ENCODE measurements around the gene FOXP1.

Gene FOXP1

DNA sequence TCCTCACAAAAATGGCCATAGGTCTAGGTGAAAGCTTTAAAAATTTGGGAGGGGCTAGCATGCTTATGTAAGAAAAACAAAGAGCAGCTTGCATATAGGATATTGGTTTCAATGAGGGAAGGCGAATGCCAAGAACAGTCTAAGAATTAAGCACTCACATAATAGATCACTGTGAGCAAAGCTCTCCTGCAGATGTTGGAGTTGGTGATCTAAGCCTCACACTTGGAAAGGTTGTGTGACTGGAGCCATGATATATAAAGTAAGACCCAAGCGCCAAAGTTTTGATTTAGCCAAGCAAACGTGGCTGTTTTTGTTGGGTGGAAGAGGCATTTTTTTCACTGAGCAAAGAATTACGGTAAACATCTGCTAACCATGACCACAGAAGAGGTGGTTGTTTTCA lies 237.5 kb downstream of the FOXP1 start:
- Histone ChIP-seq H3K27me3 (ENCODE audit: control insufficient read depth in 5 of 5, insufficient read depth in 4 of 5, low read length in 5 of 5) (no peaks in the 10 kb centered on the region), H3K4me3 (ENCODE audit: low read depth in 1 of 5, low read length in 5 of 5) (no peak overlapping the region), H3K27ac (ENCODE audit: low read depth, low read length) (no peak overlapping the region), H3K36me3 (ENCODE audit: control insufficient read depth in 5 of 5, insufficient read depth in 5 of 5, low read length in 5 of 5) (no peaks in the 10 kb centered on the region), H3K4me1 (ENCODE audit: control insufficient read depth in 5 of 5, insufficient read depth in 5 of 5, low read length in 5 of 5) (no peaks in the 10 kb centered on the region), H3K9ac (ENCODE audit: low read length in 5 of 5) (no peak overlapping the region), H3K9me3 (ENCODE audit: control insufficient read depth in 5 of 5, low read length in 5 of 5) (peaks cover 0 to 3% (median 0%) of the 10 kb centered on the region in 5 donors)

DNA sequence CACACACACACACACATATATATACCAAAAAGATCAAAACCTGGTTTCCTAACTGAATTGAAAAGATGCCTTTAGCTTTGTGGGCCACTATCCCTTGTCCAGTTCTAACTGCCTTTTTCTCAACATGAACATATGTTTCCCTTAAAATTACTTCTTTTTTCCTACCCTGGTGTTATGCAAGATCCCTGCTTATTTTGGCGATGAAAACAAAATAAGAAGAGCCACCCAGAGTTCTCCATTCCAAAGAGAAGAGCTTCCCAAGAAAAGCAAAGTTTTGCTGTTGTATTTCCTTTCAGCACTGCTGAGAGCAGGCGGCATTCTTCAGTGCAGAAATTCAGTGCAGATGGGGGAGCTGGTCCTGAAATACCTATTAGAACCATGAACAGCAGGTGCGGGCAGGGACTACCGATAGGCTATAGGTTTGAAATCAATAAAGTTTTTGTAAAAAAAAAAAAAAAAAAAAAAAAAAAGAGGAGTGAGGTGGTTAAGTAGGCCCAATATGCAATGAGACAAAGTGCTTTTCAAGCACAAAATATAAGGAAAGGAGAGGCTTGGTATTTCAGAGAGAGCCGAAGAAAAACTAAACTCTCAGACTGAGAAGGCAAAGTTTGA lies 238.0 kb downstream of the FOXP1 start:
- Histone ChIP-seq H3K36me3 (ENCODE audit: control insufficient read depth in 5 of 5, insufficient read depth in 5 of 5, low read length in 5 of 5) (no peaks in the 10 kb centered on the region), H3K4me3 (ENCODE audit: low read depth in 1 of 5, low read length in 5 of 5) (no peak overlapping the region), H3K9ac (ENCODE audit: low read length in 5 of 5) (no peak overlapping the region), H3K27ac (ENCODE audit: low read depth, low read length) (no peak overlapping the region), H3K27me3 (ENCODE audit: control insufficient read depth in 5 of 5, insufficient read depth in 4 of 5, low read length in 5 of 5) (no peaks in the 10 kb centered on the region), H3K9me3 (ENCODE audit: control insufficient read depth in 5 of 5, low read length in 5 of 5) (peaks cover 0 to 6% (median 0%) of the 10 kb centered on the region in 5 donors), H3K4me1 (ENCODE audit: control insufficient read depth in 5 of 5, insufficient read depth in 5 of 5, low read length in 5 of 5) (no peaks in the 10 kb centered on the region)

DNA sequence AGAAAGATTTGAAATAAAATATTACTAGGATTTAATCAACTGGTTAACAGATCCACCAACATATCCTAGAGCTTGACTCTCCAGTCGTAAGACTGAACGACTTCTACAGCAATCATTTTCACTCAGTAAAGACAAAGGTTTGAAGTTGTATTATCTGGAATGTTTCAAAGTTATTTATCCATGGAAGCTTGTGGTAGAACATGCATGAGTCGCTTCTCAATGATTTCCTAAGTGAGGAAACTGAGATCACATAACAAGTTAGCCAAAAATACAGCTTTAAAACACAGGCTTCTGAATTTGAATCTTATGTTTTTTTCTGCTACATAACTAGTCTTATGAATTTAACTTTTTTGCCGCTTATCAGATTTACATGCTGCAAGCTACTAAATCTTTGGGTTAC lies 241.8 kb downstream of the FOXP1 start:
- no peak overlapping the region for H3K27ac ChIP-seq (ENCODE audit: low read depth, low read length)
- H3K4me1 ChIP-seq (ENCODE audit: control insufficient read depth in 5 of 5, insufficient read depth in 5 of 5, low read length in 5 of 5): no peaks in the 10 kb centered on the region
- H3K27me3 ChIP-seq (ENCODE audit: control insufficient read depth in 5 of 5, insufficient read depth in 4 of 5, low read length in 5 of 5): no peaks in the 10 kb centered on the region
- no peak overlapping the region for H3K9ac ChIP-seq (ENCODE audit: low read length in 5 of 5)
- H3K4me3 ChIP-seq (ENCODE audit: low read depth in 1 of 5, low read length in 5 of 5): no peak overlapping the region
- H3K9me3 ChIP-seq (ENCODE audit: control insufficient read depth in 5 of 5, low read length in 5 of 5): peaks cover 0 to 6% (median 0%) of the 10 kb centered on the region in 5 donors
- no peaks in the 10 kb centered on the region for H3K36me3 ChIP-seq (ENCODE audit: control insufficient read depth in 5 of 5, insufficient read depth in 5 of 5, low read length in 5 of 5)

DNA sequence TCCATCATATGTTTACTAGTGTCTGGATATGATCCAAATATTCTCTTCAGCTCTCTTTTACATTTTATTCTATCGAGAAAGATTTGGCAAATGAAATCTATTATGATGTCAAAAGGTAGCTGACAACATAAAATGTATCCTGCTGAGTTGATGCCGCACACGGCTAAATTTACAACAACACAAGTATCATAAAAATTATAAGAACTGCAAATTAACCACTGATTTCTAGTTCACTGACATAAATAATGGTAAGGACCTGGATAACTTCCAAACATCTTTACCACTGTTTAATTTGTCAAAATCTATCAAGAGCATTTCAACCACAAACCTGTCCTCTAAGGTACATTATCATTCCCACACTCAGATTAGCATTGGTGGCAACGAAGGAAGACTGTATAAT lies 244.5 kb downstream of the FOXP1 start:
- Histone ChIP-seq H3K4me1 (ENCODE audit: control insufficient read depth in 5 of 5, insufficient read depth in 5 of 5, low read length in 5 of 5) (no peaks in the 10 kb centered on the region), H3K9ac (ENCODE audit: low read length in 5 of 5) (no peak overlapping the region), H3K36me3 (ENCODE audit: control insufficient read depth in 5 of 5, insufficient read depth in 5 of 5, low read length in 5 of 5) (no peaks in the 10 kb centered on the region), H3K27me3 (ENCODE audit: control insufficient read depth in 5 of 5, insufficient read depth in 4 of 5, low read length in 5 of 5) (no peaks in the 10 kb centered on the region), H3K4me3 (ENCODE audit: low read depth in 1 of 5, low read length in 5 of 5) (no peak overlapping the region), H3K27ac (ENCODE audit: low read depth, low read length) (no peak overlapping the region), H3K9me3 (ENCODE audit: control insufficient read depth in 5 of 5, low read length in 5 of 5) (peaks cover 0 to 6% (median 0%) of the 10 kb centered on the region in 5 donors)

DNA sequence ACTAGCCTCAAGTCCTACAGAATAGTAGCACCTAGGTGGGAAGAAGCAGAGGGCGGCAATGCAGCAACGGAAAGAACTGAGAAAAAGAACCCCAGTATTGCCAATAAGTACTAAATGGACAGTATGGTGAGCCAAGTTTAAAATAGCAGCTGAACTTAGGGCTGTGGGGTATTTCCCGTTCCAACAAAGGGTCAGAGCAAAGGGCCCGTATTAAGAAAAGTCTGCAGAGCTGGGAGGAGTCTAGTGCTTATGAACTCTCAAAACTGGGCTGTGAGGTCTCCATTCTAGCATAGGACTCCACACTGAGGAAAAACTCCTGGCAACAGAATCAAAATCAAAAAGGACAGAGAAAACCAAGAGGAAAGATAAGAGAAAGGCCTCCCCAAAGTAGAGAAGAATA lies 250.7 kb downstream of the FOXP1 start:
- no peak overlapping the region for H3K27ac ChIP-seq (ENCODE audit: low read depth, low read length)
- no peaks in the 10 kb centered on the region for H3K9me3 ChIP-seq (ENCODE audit: control insufficient read depth in 5 of 5, low read length in 5 of 5)
- H3K4me3 ChIP-seq (ENCODE audit: low read depth in 1 of 5, low read length in 5 of 5): no peak overlapping the region
- no peaks in the 10 kb centered on the region for H3K27me3 ChIP-seq (ENCODE audit: control insufficient read depth in 5 of 5, insufficient read depth in 4 of 5, low read length in 5 of 5)
- no peak overlapping the region for H3K9ac ChIP-seq (ENCODE audit: low read length in 5 of 5)
- peaks cover 0 to 3% (median 0%) of the 10 kb centered on the region in 5 donors for H3K4me1 ChIP-seq (ENCODE audit: control insufficient read depth in 5 of 5, insufficient read depth in 5 of 5, low read length in 5 of 5)
- H3K36me3 ChIP-seq (ENCODE audit: control insufficient read depth in 5 of 5, insufficient read depth in 5 of 5, low read length in 5 of 5): no peaks in the 10 kb centered on the region

DNA sequence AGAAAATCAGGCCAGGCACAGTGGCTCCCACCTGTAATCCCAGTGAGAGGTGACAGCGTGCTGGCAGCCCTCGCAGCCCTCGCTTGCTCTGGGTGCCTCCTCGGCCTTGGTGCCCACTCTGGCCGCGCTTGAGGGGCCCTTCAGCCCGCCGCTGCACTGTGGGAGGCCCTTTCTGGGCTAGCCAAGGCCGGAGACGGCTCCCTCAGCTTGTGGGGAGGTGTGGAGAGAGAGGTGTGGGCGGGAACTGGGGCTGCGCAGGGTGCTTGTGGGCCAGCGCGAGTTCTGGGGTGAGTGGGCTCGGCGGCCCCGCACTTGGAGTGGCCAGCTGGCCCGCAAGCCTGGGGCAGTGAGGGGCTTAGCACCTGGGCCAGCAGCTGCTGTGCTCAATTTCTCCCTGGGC lies 252.6 kb downstream of the FOXP1 start:
- no peaks in the 10 kb centered on the region for H3K36me3 ChIP-seq (ENCODE audit: control insufficient read depth in 5 of 5, insufficient read depth in 5 of 5, low read length in 5 of 5)

DNA sequence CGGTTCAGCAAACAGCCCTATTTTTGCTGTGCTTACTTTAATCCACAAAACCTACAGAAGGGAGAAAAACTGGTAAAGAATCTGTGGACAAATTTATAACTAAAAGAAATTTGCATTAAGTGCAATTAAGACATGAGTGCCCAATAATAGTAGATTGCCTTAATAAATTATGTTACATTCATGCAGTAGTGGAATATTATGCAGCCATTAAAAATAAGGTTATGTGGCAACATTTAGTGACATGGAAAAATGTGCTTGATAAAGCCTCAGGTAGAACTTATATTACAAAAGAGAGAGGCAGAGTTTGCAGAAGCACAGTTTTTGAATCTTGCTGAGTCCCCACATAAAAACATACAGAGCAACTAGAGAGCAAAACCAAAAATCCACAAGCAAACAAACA lies 253.0 kb downstream of the FOXP1 start:
- no peaks in the 10 kb centered on the region for H3K36me3 ChIP-seq (ENCODE audit: control insufficient read depth in 5 of 5, insufficient read depth in 5 of 5, low read length in 5 of 5)
- H3K4me3 ChIP-seq (ENCODE audit: low read depth in 1 of 5, low read length in 5 of 5): no peak overlapping the region
- no peak overlapping the region for H3K27ac ChIP-seq (ENCODE audit: low read depth, low read length)
- no peak overlapping the region for H3K9ac ChIP-seq (ENCODE audit: low read length in 5 of 5)
- no peaks in the 10 kb centered on the region for H3K27me3 ChIP-seq (ENCODE audit: control insufficient read depth in 5 of 5, insufficient read depth in 4 of 5, low read length in 5 of 5)
- peaks cover 0 to 3% (median 0%) of the 10 kb centered on the region in 5 donors for H3K4me1 ChIP-seq (ENCODE audit: control insufficient read depth in 5 of 5, insufficient read depth in 5 of 5, low read length in 5 of 5)
- no peaks in the 10 kb centered on the region for H3K9me3 ChIP-seq (ENCODE audit: control insufficient read depth in 5 of 5, low read length in 5 of 5)

More for the DNA sequence above, 252.6 kb downstream of the FOXP1 start:
- Histone ChIP-seq H3K9me3 (ENCODE audit: control insufficient read depth in 5 of 5, low read length in 5 of 5) (no peaks in the 10 kb centered on the region), H3K9ac (ENCODE audit: low read length in 5 of 5) (no peak overlapping the region), H3K27me3 (ENCODE audit: control insufficient read depth in 5 of 5, insufficient read depth in 4 of 5, low read length in 5 of 5) (no peaks in the 10 kb centered on the region), H3K4me3 (ENCODE audit: low read depth in 1 of 5, low read length in 5 of 5) (no peak overlapping the region), H3K4me1 (ENCODE audit: control insufficient read depth in 5 of 5, insufficient read depth in 5 of 5, low read length in 5 of 5) (peaks cover 0 to 3% (median 0%) of the 10 kb centered on the region in 5 donors), H3K27ac (ENCODE audit: low read depth, low read length) (no peak overlapping the region)

DNA sequence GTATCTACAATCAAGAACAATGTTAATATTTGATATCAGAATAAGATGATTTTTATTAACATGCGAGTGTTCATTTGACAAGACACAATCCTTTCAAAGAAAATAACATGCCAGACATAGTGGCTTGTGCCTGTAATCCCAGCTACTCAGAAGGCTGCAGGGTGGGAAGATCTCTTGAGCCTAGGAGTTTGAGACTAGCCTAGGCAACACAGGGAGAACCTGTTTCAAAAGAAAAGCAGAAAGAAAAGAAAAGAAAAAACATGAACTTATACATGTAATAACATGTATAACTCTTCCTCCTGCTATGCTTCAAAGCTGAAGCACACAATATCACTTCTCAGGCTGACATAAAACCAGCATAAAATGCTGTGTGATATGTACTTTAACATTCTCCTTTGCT lies 253.7 kb downstream of the FOXP1 start:
- no peak overlapping the region for H3K4me3 ChIP-seq (ENCODE audit: low read depth in 1 of 5, low read length in 5 of 5)
- H3K9ac ChIP-seq (ENCODE audit: low read length in 5 of 5): no peak overlapping the region
- no peaks in the 10 kb centered on the region for H3K9me3 ChIP-seq (ENCODE audit: control insufficient read depth in 5 of 5, low read length in 5 of 5)
- H3K4me1 ChIP-seq (ENCODE audit: control insufficient read depth in 5 of 5, insufficient read depth in 5 of 5, low read length in 5 of 5): peaks cover 0 to 3% (median 0%) of the 10 kb centered on the region in 5 donors
- H3K27me3 ChIP-seq (ENCODE audit: control insufficient read depth in 5 of 5, insufficient read depth in 4 of 5, low read length in 5 of 5): no peaks in the 10 kb centered on the region
- no peaks in the 10 kb centered on the region for H3K36me3 ChIP-seq (ENCODE audit: control insufficient read depth in 5 of 5, insufficient read depth in 5 of 5, low read length in 5 of 5)
- H3K27ac ChIP-seq (ENCODE audit: low read depth, low read length): no peak overlapping the region

DNA sequence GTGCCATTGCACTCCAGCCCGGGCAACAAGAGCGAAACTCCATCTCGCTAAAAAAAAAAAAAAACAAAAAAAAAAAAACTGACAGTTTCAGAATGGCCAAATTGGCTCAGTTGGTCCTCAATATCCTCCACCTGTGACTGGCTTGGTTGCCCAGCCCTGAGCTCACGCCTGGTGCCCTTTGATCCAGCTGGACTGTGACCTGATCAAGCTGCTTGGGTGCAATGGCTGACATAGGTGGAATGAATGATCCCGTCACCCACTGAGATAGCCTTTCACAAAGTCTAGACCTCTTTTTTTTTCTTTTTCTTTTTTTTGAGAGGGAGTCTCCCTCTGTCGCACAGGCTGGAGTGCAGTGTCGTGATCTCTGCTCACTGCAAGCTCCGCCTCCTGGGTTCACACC lies 254.6 kb downstream of the FOXP1 start:
- peaks cover 0 to 3% (median 0%) of the 10 kb centered on the region in 5 donors for H3K4me1 ChIP-seq (ENCODE audit: control insufficient read depth in 5 of 5, insufficient read depth in 5 of 5, low read length in 5 of 5)
- no peak overlapping the region for H3K9ac ChIP-seq (ENCODE audit: low read length in 5 of 5)
- no peak overlapping the region for H3K27ac ChIP-seq (ENCODE audit: low read depth, low read length)
- no peaks in the 10 kb centered on the region for H3K27me3 ChIP-seq (ENCODE audit: control insufficient read depth in 5 of 5, insufficient read depth in 4 of 5, low read length in 5 of 5)
- no peaks in the 10 kb centered on the region for H3K9me3 ChIP-seq (ENCODE audit: control insufficient read depth in 5 of 5, low read length in 5 of 5)
- H3K36me3 ChIP-seq (ENCODE audit: control insufficient read depth in 5 of 5, insufficient read depth in 5 of 5, low read length in 5 of 5): no peaks in the 10 kb centered on the region
- H3K4me3 ChIP-seq (ENCODE audit: low read depth in 1 of 5, low read length in 5 of 5): no peak overlapping the region

DNA sequence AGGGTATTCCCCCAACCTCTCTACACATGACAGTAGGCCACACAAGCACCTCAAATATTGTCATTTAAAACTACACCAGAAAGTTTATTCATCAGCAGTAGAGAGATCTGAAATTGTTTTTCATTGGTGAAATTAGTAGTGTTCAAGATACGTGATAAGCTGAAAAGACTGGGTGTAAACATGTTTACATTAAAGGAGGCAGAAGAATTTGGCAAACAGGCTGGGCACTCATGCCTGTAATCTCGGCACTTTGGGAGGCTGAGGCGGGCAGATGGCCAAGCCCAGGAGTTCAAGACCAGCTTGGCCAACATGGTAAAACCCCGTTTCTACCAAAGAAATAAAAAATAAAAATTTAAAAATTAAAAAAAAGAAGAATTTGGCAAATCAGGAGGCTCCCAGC lies 255.6 kb downstream of the FOXP1 start:
- no peak overlapping the region for H3K4me3 ChIP-seq (ENCODE audit: low read depth in 1 of 5, low read length in 5 of 5)
- H3K4me1 ChIP-seq (ENCODE audit: control insufficient read depth in 5 of 5, insufficient read depth in 5 of 5, low read length in 5 of 5): peaks cover 0 to 3% (median 0%) of the 10 kb centered on the region in 5 donors
- H3K27ac ChIP-seq (ENCODE audit: low read depth, low read length): no peak overlapping the region
- H3K27me3 ChIP-seq (ENCODE audit: control insufficient read depth in 5 of 5, insufficient read depth in 4 of 5, low read length in 5 of 5): no peaks in the 10 kb centered on the region
- H3K36me3 ChIP-seq (ENCODE audit: control insufficient read depth in 5 of 5, insufficient read depth in 5 of 5, low read length in 5 of 5): no peaks in the 10 kb centered on the region
- no peak overlapping the region for H3K9ac ChIP-seq (ENCODE audit: low read length in 5 of 5)
- H3K9me3 ChIP-seq (ENCODE audit: control insufficient read depth in 5 of 5, low read length in 5 of 5): no peaks in the 10 kb centered on the region

All from subcutaneous abdominal adipose tissue (tissue), 5 donors.